GM10248 (cell line): ENCODE data around the gene KLF13.
"Not testable (repeated sequence)": the region's sequence is repeated elsewhere in the genome, so short reads cannot be mapped to it uniquely, and the experiment has no call there.

Experiments
- CTCF ChIA-PET: fragments of 300-600 bp; sonication (Branson Sonifier 250); formaldehyde crosslinking; extraction: SDS; loops from one replicate; lab custom pipeline; 2021; ENCODE audit warnings: antibody characterized with exemption; lab: Yijun Ruan, JAX
- POLR2A ChIA-PET: fragments of 350-650 bp; sonication (Branson Sonifier 250); formaldehyde crosslinking; extraction: SDS; loops from one replicate; lab custom pipeline; 2020; ENCODE audit warnings: antibody characterized with exemption; lab: Yijun Ruan, JAX
- DNase-seq: peaks from one replicate; pipeline ENCODE4 v3.0.0; 2012; ENCODE audit errors: extremely low spot score
- TF ChIP-seq, protein P1 (sequence below): IDR thresholded peaks from 2 replicates; pipeline ENCODE4 v1.5.1; 2012; ENCODE audit warnings: mild to moderate bottlenecking, low read depth; ENCODE audit errors: extremely low read depth, missing control alignments, control extremely low read depth

KLF13 gene

GRCh38 chr15:31350771-31351170 is 24.1 kb downstream of the KLF13 start:
- TF ChIP-seq, protein P1, sequence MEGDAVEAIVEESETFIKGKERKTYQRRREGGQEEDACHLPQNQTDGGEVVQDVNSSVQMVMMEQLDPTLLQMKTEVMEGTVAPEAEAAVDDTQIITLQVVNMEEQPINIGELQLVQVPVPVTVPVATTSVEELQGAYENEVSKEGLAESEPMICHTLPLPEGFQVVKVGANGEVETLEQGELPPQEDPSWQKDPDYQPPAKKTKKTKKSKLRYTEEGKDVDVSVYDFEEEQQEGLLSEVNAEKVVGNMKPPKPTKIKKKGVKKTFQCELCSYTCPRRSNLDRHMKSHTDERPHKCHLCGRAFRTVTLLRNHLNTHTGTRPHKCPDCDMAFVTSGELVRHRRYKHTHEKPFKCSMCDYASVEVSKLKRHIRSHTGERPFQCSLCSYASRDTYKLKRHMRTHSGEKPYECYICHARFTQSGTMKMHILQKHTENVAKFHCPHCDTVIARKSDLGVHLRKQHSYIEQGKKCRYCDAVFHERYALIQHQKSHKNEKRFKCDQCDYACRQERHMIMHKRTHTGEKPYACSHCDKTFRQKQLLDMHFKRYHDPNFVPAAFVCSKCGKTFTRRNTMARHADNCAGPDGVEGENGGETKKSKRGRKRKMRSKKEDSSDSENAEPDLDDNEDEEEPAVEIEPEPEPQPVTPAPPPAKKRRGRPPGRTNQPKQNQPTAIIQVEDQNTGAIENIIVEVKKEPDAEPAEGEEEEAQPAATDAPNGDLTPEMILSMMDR, result no peak
- ChIA-PET POLR2A (no interaction called here), CTCF (no interaction called here)
- DNase-seq, result no peak

DNA sequence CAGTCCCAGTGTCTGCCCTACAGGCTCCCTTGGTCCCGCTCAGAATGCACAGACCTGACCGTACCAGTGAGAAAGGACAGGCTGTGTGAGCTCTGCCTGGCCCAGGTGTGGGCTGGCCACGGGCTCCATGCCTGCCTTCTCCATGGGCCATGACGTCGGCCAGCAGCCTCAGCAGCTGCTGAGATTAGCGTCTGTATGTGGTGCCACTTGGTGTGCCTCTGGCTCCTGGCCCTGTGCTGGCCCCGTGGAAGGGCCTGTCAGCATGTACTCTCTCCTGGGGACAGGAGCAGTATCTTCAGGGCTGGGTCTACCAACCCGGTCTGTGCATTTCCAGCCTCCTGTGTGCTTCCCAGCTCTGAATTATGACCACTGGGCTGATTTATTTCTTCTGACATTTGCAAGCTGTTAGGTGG is 25.7 kb downstream of the KLF13 start:
- ChIA-PET CTCF (interaction anchor here (0.9 to 3.4 kb wide), 7 partner anchors 11 to 137 kb away, joined by 3 to 25 read pairs (median 5); no protein-coding TSS in a partner anchor), POLR2A (interaction anchor here (0.5 to 0.7 kb wide), 2 partner anchors 83 to 203 kb away, joined by 3 to 4 read pairs; no protein-coding TSS in a partner anchor)
- TF ChIP-seq, protein P1, result no peak
- no peak for DNase-seq

GRCh38 chr15:31352911-31353811 is 26.5 kb downstream of the KLF13 start:
- DNase-seq, result peak; percentile 89
- ChIA-PET POLR2A (interaction anchor here (0.7 to 1.3 kb wide), 2 partner anchors 12 to 82 kb away, joined by 3 to 5 read pairs; no protein-coding TSS in a partner anchor), CTCF (interaction anchor here (0.9 to 3.4 kb wide), 9 partner anchors 10 to 136 kb away, joined by 3 to 25 read pairs (median 5); no protein-coding TSS in a partner anchor)
- TF ChIP-seq, protein P1, result peak; percentile 36

DNA sequence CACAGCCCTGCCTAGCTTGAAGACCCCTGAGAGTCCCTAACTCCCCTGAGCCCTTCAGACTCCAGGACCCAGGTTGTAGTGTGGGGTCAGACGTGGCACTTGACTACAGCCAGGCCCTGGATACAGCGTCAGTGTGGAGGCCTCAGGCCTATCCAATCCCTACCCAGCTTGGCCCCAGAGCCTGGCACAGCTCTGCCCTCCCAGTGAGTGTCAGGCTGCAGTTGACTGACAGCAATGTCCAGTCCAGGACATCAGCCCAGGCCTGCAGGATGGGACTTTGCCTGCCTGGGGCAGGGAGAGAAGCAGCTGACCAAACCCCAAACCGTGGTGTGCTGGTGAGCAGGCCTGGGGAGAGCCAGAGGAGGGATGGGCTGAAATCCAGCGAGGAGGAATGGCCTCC is 27.3 kb downstream of the KLF13 start:
- CTCF ChIA-PET, result interaction anchor here (0.9 to 3.4 kb wide), 7 partner anchors 9 to 135 kb away, joined by 3 to 25 read pairs (median 5); no protein-coding TSS in a partner anchor
- TF ChIP-seq, protein P1, result no peak
- POLR2A ChIA-PET, result interaction anchor here (1.3 kb wide), 1 partner anchor 12 kb away, joined by 5 read pairs; no protein-coding TSS in a partner anchor
- no peak for DNase-seq

DNA sequence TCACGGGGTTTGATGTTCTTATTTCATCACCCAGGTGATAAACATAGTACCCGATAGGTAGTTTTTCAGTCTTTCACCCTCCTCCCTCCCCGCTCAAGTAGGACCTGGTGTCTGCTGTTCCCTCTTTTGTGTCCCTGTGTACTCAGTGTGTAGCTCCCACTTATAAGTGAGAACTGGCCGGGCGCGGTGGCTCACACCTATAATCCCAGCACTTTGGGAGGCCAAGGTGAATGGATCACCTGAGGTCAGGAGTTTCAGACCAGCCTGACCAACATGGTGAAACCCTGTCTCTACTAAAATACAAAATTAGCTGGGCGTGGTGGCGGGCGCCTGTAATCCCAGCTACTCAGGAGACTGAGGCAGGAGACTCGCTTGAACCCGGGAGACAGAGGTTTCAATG is 29.5 kb downstream of the KLF13 start:
- DNase-seq, result not testable (repeated sequence)
- CTCF ChIA-PET, result interaction anchor here (0.9 to 4.0 kb wide), 7 partner anchors 10 to 141 kb away, joined by 3 to 18 read pairs (median 3); no protein-coding TSS in a partner anchor

GRCh38 chr15:31357148-31357547 is 30.5 kb downstream of the KLF13 start:
- DNase-seq, result no peak
- ChIA-PET CTCF (interaction anchor here (0.6 to 6.5 kb wide), 10 partner anchors 9 to 142 kb away, joined by 3 to 37 read pairs (median 4); partner anchors contain the start of gene KLF13), POLR2A (interaction anchor here (0.7 kb wide), 1 partner anchor 8 kb away, joined by 3 read pairs; no protein-coding TSS in a partner anchor)
- TF ChIP-seq, protein P1, result no peak

More for the DNA sequence above, 29.5 kb downstream of the KLF13 start:
- POLR2A ChIA-PET, result not testable (repeated sequence)

GRCh38 chr15:31358163-31358562 is 31.5 kb downstream of the KLF13 start:
- CTCF ChIA-PET, result interaction anchor here (1.2 to 6.5 kb wide), 5 partner anchors 11 to 143 kb away, joined by 3 to 37 read pairs (median 16); no protein-coding TSS in a partner anchor
- DNase-seq, result no peak
- POLR2A ChIA-PET, result no interaction called here
- TF ChIP-seq, protein P1, result no peak
